Sigmoid colon (tissue), 7 donors: Measurements from ENCODE around the gene SLC13A3. TPM values are rescaled to one million over a fixed set of nuclear protein-coding genes. Genes with fewer than 3 reads are reported as not detected.

Experiments
- DNase-seq: peaks from one replicate; pipeline ENCODE4 v3.0.0-alpha.2; 2019
- H3K27ac ChIP-seq, 4 donors: fragments of 200-600 bp; sonication (generic); one replicate each; pipeline ENCODE4 v1.5.1; 2016 to 2019; ENCODE audit warnings: mild to moderate bottlenecking in 1 of 4
- H3K27me3 ChIP-seq, 3 donors: fragments of 200-600 bp; sonication (generic); one replicate each; pipeline ENCODE4 v1.5.1; 2019; ENCODE audit warnings: mild to moderate bottlenecking in 1 of 3
- H3K36me3 ChIP-seq, 4 donors: fragments of 200-600 bp; sonication (generic); one replicate each; pipeline ENCODE4 v1.5.1; 2016 to 2019
- H3K4me1 ChIP-seq, 4 donors: fragments of 200-600 bp; sonication (generic); one replicate each; pipeline ENCODE4 v1.5.1; 2017 to 2019
- H3K4me3 ChIP-seq, 4 donors: fragments of 200-600 bp; sonication (generic); one replicate each; pipeline ENCODE4 v1.5.1; 2017 to 2019; ENCODE audit warnings: mild to moderate bottlenecking in 2 of 4, moderate library complexity in 1 of 4
- H3K9me3 ChIP-seq, 4 donors: fragments of 200-600 bp in 3 of 4; sonication (generic) in 3 of 4; one replicate each; pipeline versions ENCODE4 v1.5.1 to v1.6.1; 2013 to 2019
- CTCF ChIP-seq, 4 experiments: fragments of 450-650 bp in 3 of 4; fragments of 200-600 bp in 1 of 4; IDR thresholded peaks; one replicate each; pipeline ENCODE4 v1.5.1; 2016 to 2019; ENCODE audit warnings: antibody characterized with exemption in 4 of 4, mild to moderate bottlenecking in 3 of 4, moderate library complexity in 2 of 4
- EP300 ChIP-seq, 4 donors: sonication (generic); formaldehyde crosslinking; IDR thresholded peaks; one replicate each; pipeline ENCODE4 v1.6.1; 2017; ENCODE audit warnings: antibody characterized with exemption in 4 of 4
- POLR2A ChIP-seq, 2 donors: fragments of 450-650 bp; IDR thresholded peaks; one replicate each; pipeline ENCODE4 v1.6.1; 2016; ENCODE audit warnings: antibody characterized with exemption in 2 of 2, mild to moderate bottlenecking in 2 of 2, moderate library complexity in 2 of 2
- POLR2AphosphoS5 ChIP-seq, 4 donors: sonication (generic); formaldehyde crosslinking; IDR thresholded peaks; one replicate each; pipeline ENCODE4 v1.6.1; 2017; ENCODE audit warnings: antibody characterized with exemption in 4 of 4
- WGBS, 2 donors: extraction: QIAGEN DNeasy Blood & Tissue Kit; methylation state at CpG; one replicate each; pipeline ENCODE4 v1.1.7; 2013; 5-methylcytosine and 5-hydroxymethylcytosine counted together
- intact Hi-C: fragments of 100-400 bp; cut with DNase I; formaldehyde crosslinking; loops from one replicate; pipeline ENCODE4 v1.15.1; 2023
- polyA plus RNA-seq, 3 donors: library from polyadenylated mRNA; stranded (reverse); fragments of 200-250 nt; gene quantifications; one replicate each; pipeline ENCODE4 v1.2.3, GENCODE V29; 2013
- total RNA-seq, 4 donors: library from RNA; depleted of rRNA; stranded (reverse); fragments of >200 nt; gene quantifications; one replicate each; pipeline ENCODE4 v1.1.0, GENCODE V29; 2016
- donor health status: healthy with polysubstance abuse.
- donor health status: Bipolar disorder and iron deficiency.
- donor health status: healthy.

Gene SLC13A3
- total and polyA plus RNA-seq, 7 donors: 0.48 to 4.2 (median 1.1) TPM; not detected in 2

- WGBS, 2 donors: 87 to 88% methylated on average over 3 of the region's 3 CpGs
- TF ChIP-seq CTCF (IDR thresholded peaks at IDR 0.05) (no peak), EP300 (IDR thresholded peaks at IDR 0.05) (no peak), POLR2AphosphoS5 (IDR thresholded peaks at IDR 0.05) (no peak), POLR2A (IDR thresholded peaks at IDR 0.05) (no peak)
- Histone ChIP-seq H3K27ac (no peak overlapping the region), H3K9me3 (no peaks in the 10 kb centered on the region), H3K36me3 (no peaks in the 10 kb centered on the region), H3K4me1 (peaks cover 0 to 15% (median 12%) of the 10 kb centered on the region in 4 donors), H3K27me3 (no peaks in the 10 kb centered on the region), H3K4me3 (no peak overlapping the region)
- no peak for DNase-seq
- intact Hi-C loops: no loop called here
These were observed 78.5 kb downstream of the SLC13A3 start for GRCh38 chr20:46572790-46573189.

- H3K4me1 ChIP-seq: peaks cover 0 to 15% (median 12%) of the 10 kb centered on the region in 4 donors
- no peak overlapping the region for H3K4me3 ChIP-seq
- 62 to 67% methylated on average over 8 of the region's 8 CpGs for WGBS, 2 donors
- intact Hi-C loops: no loop called here
- peak; percentile 76 for DNase-seq
- TF ChIP-seq EP300 (IDR thresholded peaks at IDR 0.05): no peak
- TF ChIP-seq POLR2AphosphoS5 (IDR thresholded peaks at IDR 0.05): no peak
- no peak for TF ChIP-seq CTCF (IDR thresholded peaks at IDR 0.05)
- TF ChIP-seq POLR2A (IDR thresholded peaks at IDR 0.05): no peak
- H3K9me3 ChIP-seq: no peaks in the 10 kb centered on the region
- H3K36me3 ChIP-seq: no peaks in the 10 kb centered on the region
- H3K27ac ChIP-seq: peak overlapping the region in 1 of 4 donors; percentile 17
- H3K27me3 ChIP-seq: no peaks in the 10 kb centered on the region
These were observed 79.1 kb downstream of the SLC13A3 start for GRCh38 chr20:46572153-46572552.

GRCh38 chr20:46571418-46571817 lies 79.8 kb downstream of the SLC13A3 start:
- intact Hi-C loops: no loop called here
- WGBS, 2 donors: 95 to 99% methylated on average over 2 of the region's 2 CpGs
- no peaks in the 10 kb centered on the region for H3K27me3 ChIP-seq
- H3K9me3 ChIP-seq: no peaks in the 10 kb centered on the region
- H3K36me3 ChIP-seq: no peaks in the 10 kb centered on the region
- H3K27ac ChIP-seq: no peak overlapping the region
- TF ChIP-seq POLR2AphosphoS5 (IDR thresholded peaks at IDR 0.05): no peak
- DNase-seq: peak; percentile 10
- no peak overlapping the region for H3K4me3 ChIP-seq
- peaks cover 0 to 15% (median 12%) of the 10 kb centered on the region in 4 donors for H3K4me1 ChIP-seq

GRCh38 chr20:46570956-46571355 lies 80.3 kb downstream of the SLC13A3 start:
- no peaks in the 10 kb centered on the region for H3K9me3 ChIP-seq
- 73 to 83% methylated on average over 5 of the region's 5 CpGs for WGBS, 2 donors
- H3K36me3 ChIP-seq: no peaks in the 10 kb centered on the region
- TF ChIP-seq EP300 (IDR thresholded peaks at IDR 0.05) (no peak), CTCF (IDR thresholded peaks at IDR 0.05) (no peak), POLR2AphosphoS5 (IDR thresholded peaks at IDR 0.05) (no peak)
- no peaks in the 10 kb centered on the region for H3K27me3 ChIP-seq
- no peak for DNase-seq
- peaks cover 0 to 15% (median 12%) of the 10 kb centered on the region in 4 donors for H3K4me1 ChIP-seq
- no peak overlapping the region for H3K4me3 ChIP-seq
- no peak overlapping the region for H3K27ac ChIP-seq
- intact Hi-C loops: no loop called here

GRCh38 chr20:46569961-46570360 lies 81.3 kb downstream of the SLC13A3 start:
- 87% methylated on average over 5 of the region's 5 CpGs for WGBS, 2 donors

More at GRCh38 chr20:46569961-46570360, 81.3 kb downstream of the SLC13A3 start:
- DNase-seq: no peak
- intact Hi-C loops: no loop called here
- Histone ChIP-seq H3K27me3 (no peaks in the 10 kb centered on the region), H3K27ac (no peak overlapping the region), H3K9me3 (no peaks in the 10 kb centered on the region), H3K4me3 (no peak overlapping the region), H3K4me1 (peaks cover 0 to 15% (median 12%) of the 10 kb centered on the region in 4 donors), H3K36me3 (no peaks in the 10 kb centered on the region)
- no peak for TF ChIP-seq EP300 (IDR thresholded peaks at IDR 0.05)
- no peak for TF ChIP-seq POLR2A (IDR thresholded peaks at IDR 0.05)
- TF ChIP-seq CTCF (IDR thresholded peaks at IDR 0.05): no peak
- TF ChIP-seq POLR2AphosphoS5 (IDR thresholded peaks at IDR 0.05): no peak
